ENCODE data around the gene PRR9. TPM values are rescaled to one million over a fixed set of nuclear protein-coding genes. Genes with fewer than 3 reads are reported as not detected.
"Not testable (repeated sequence)": the region's sequence is repeated elsewhere in the genome, so short reads cannot be mapped to it uniquely, and the experiment has no call there.

Gene PRR9, protein sequence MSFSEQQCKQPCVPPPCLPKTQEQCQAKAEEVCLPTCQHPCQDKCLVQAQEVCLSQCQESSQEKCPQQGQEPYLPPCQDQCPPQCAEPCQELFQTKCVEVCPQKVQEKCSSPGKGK
- 100 to 1,000 TPM in 1 of 4 donors, 10 to 100 TPM in 2, not detected in 1; 21.2 to 127 (median 34.6) TPM for total RNA-seq

DNA sequence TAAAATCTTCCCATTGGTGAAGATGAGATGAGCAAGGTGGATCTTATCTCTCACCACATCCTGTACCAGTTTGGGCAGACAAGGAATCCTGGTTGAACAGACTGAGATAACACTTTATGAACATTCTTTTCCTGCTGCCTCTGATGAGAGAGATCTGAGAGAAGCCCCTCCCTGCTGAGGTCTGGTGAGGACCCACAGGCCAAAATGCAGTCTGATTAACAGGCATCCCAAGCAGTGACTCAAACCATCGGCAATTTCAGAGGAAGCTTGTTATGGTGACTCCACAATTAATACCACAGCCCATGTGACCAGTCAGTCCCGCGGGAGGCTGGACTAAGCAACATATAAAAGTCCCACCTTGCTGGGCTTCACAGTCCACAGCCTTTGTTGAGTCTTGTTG, at the start of gene PRR9:
Gene PRR9, plus strand, starts transcription at position 373 of the 400 bp plus-strand sequence. CDS start 561 bp downstream, outside the sequence.
- DNase-seq (ENCODE audit: low spot score in 2 of 2) = no peak
- Histone ChIP-seq H3K36me3 (no peaks in the 10 kb centered on the region), H3K27ac (no peak within 1 kb of the TSS), H3K4me3 (no peak within 1 kb of the TSS), H3K9me3 (no peaks in the 10 kb centered on the region), H3K4me1 (no peaks in the 10 kb centered on the region), H3K27me3 (no peaks in the 10 kb centered on the region)
- TF ChIP-seq EP300 (IDR thresholded peaks at IDR 0.05) = no peak
- TF ChIP-seq CTCF (IDR thresholded peaks at IDR 0.05) = no peak
- TF ChIP-seq POLR2A (IDR thresholded peaks at IDR 0.05) = no peak
- no peak for TF ChIP-seq POLR2AphosphoS5 (IDR thresholded peaks at IDR 0.05)
- WGBS = 79% methylated on average over 2 of the region's 3 CpGs

GRCh38 chr1:153168686-153169085, 48.7 kb upstream of the PRR9 start:
- DNase-seq (ENCODE audit: low spot score in 2 of 2) = no peak
- Histone ChIP-seq H3K27ac (no peak overlapping the region), H3K27me3 (no peaks in the 10 kb centered on the region), H3K9me3 (no peaks in the 10 kb centered on the region), H3K4me1 (no peaks in the 10 kb centered on the region), H3K4me3 (no peak overlapping the region), H3K36me3 (no peaks in the 10 kb centered on the region)
- 83% methylated on average over 2 of the region's 2 CpGs for WGBS
- no peak for TF ChIP-seq CTCF (IDR thresholded peaks at IDR 0.05)
- TF ChIP-seq POLR2AphosphoS5 (IDR thresholded peaks at IDR 0.05) = no peak

- Histone ChIP-seq H3K9me3 (no peaks in the 10 kb centered on the region), H3K36me3 (no peaks in the 10 kb centered on the region), H3K4me1 (peaks cover 4% of the 10 kb centered on the region), H3K4me3 (no peak overlapping the region), H3K27ac (no peak overlapping the region), H3K27me3 (no peaks in the 10 kb centered on the region)
- no peak for DNase-seq (ENCODE audit: low spot score in 2 of 2)
- no peak for TF ChIP-seq POLR2AphosphoS5 (IDR thresholded peaks at IDR 0.05)
- no peak for TF ChIP-seq POLR2A (IDR thresholded peaks at IDR 0.05)
- TF ChIP-seq CTCF (IDR thresholded peaks at IDR 0.05) = no peak
- TF ChIP-seq EP300 (IDR thresholded peaks at IDR 0.05) = no peak
Observed at GRCh38 chr1:153174624-153175023, 42.8 kb upstream of the PRR9 start.

DNA sequence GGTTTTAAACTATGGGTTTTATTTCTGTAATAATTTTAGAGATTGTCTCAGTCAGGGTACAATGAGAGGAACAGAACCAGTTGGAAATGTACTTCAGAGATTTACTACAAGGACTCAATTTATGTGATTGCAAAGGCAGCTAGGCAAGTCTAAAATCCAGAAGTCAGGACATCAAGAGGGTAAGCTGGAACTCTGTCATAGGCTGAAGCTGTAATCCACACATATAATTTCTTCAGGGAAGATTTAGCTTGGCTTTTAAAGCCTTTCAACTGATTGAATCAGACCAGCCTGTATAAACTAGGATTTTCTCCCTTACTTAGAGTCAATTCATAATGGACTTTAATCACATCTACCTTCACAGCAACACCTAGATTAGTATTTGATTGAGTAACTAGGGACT, 38.5 kb upstream of the PRR9 start:
- Histone ChIP-seq H3K36me3 (no peaks in the 10 kb centered on the region), H3K9me3 (no peaks in the 10 kb centered on the region), H3K4me3 (no peak overlapping the region), H3K27me3 (no peaks in the 10 kb centered on the region), H3K4me1 (peaks cover 4% of the 10 kb centered on the region), H3K27ac (no peak overlapping the region)
- TF ChIP-seq POLR2A (IDR thresholded peaks at IDR 0.05) = no peak
- no peak for TF ChIP-seq CTCF (IDR thresholded peaks at IDR 0.05)
- TF ChIP-seq POLR2AphosphoS5 (IDR thresholded peaks at IDR 0.05) = no peak
- no peak for TF ChIP-seq EP300 (IDR thresholded peaks at IDR 0.05)
- no peak for DNase-seq (ENCODE audit: low spot score in 2 of 2)

GRCh38 chr1:153180556-153180955, 36.8 kb upstream of the PRR9 start:
- no peaks in the 10 kb centered on the region for H3K36me3 ChIP-seq
- no peak for TF ChIP-seq EP300 (IDR thresholded peaks at IDR 0.05)
- TF ChIP-seq CTCF (IDR thresholded peaks at IDR 0.05) = no peak
- no peak for TF ChIP-seq POLR2AphosphoS5 (IDR thresholded peaks at IDR 0.05)
- TF ChIP-seq POLR2A (IDR thresholded peaks at IDR 0.05) = no peak
- no peaks in the 10 kb centered on the region for H3K9me3 ChIP-seq
- H3K27ac ChIP-seq = no peak overlapping the region
- no peaks in the 10 kb centered on the region for H3K4me1 ChIP-seq
- WGBS = 63% methylated on average over 4 of the region's 4 CpGs
- H3K4me3 ChIP-seq = no peak overlapping the region
- no peaks in the 10 kb centered on the region for H3K27me3 ChIP-seq
- no peak for DNase-seq (ENCODE audit: low spot score in 2 of 2)

DNA sequence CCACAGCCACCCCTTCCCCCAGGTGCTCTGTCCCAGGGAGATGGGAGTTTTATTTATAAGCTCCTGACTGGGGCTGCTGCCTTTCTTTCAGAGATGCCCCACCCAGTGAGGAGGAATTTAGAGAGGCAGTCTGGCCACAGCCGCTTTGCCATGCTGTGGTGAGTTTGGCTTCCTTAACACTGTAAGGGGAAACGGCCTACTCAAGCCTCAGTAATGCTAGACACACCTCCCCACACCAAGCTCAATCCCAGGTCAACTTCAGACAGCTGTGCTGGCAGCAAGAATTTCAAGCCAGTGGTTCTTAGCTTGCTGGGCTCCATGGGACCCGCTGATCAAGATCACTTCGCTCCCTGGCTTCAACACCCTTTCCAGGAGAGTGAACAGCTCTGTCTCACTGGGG, 29.1 kb upstream of the PRR9 start:
- not testable (repeated sequence) for H3K36me3 ChIP-seq; DNase-seq (ENCODE audit: low spot score in 2 of 2); H3K9me3 ChIP-seq; H3K4me1 ChIP-seq; H3K27me3 ChIP-seq; H3K4me3 ChIP-seq; H3K27ac ChIP-seq
- 85% methylated on average over 4 of the region's 4 CpGs for WGBS

All from suprapubic skin (tissue), 4 donors.